SK-N-SH treated with all-trans-retinoic acid at 6 μM for 48 hours (cell line): ENCODE measurements around the gene TMEM50A.
"Not testable (repeated sequence)": the region's sequence is repeated elsewhere in the genome, so short reads cannot be mapped to it uniquely, and the experiment has no call there.

Experiments
- BACH2 ChIP-seq: fragments of 250-450 bp; sonication (Bioruptor Pico); IDR thresholded peaks from 2 replicates; pipeline ENCODE4 v1.9.0; 2021; ENCODE audit warnings: mild to moderate bottlenecking, borderline replicate concordance
- ESRRG ChIP-seq: fragments of 250-450 bp; sonication (Bioruptor Pico); IDR thresholded peaks from 2 replicates; pipeline ENCODE4 v1.6.1; 2021; ENCODE audit warnings: mild to moderate bottlenecking
- GLIS3 ChIP-seq: fragments of 250-450 bp; sonication (Bioruptor Pico); IDR thresholded peaks from 2 replicates; pipeline ENCODE4 v1.5.0; 2020; ENCODE audit warnings: mild to moderate bottlenecking, moderate library complexity
- ISL1 ChIP-seq: fragments of 250-450 bp; sonication (Bioruptor Pico); IDR thresholded peaks from 2 replicates; pipeline ENCODE4 v2.1.2; 2022; ENCODE audit warnings: mild to moderate bottlenecking, moderate library complexity
- PATZ1 ChIP-seq: fragments of 250-450 bp; sonication (Bioruptor Pico); IDR thresholded peaks from 2 replicates; pipeline ENCODE4 v1.8.0; 2020; ENCODE audit warnings: mild to moderate bottlenecking, moderate library complexity, borderline replicate concordance
- RARB ChIP-seq: fragments of 250-450 bp; sonication (Bioruptor Pico); IDR thresholded peaks from 2 replicates; pipeline ENCODE4 v1.8.0; 2021; ENCODE audit warnings: mild to moderate bottlenecking, moderate library complexity
- TOX ChIP-seq: fragments of 250-450 bp; sonication (Bioruptor Pico); IDR thresholded peaks from 2 replicates; pipeline ENCODE4 v1.8.0; 2021; ENCODE audit warnings: mild to moderate bottlenecking, moderate library complexity, borderline replicate concordance
- ZFP3 ChIP-seq: fragments of 250-450 bp; sonication (Bioruptor Pico); IDR thresholded peaks from 2 replicates; pipeline ENCODE4 v1.5.0; 2020; ENCODE audit warnings: mild to moderate bottlenecking, moderate library complexity
- ZFP30 ChIP-seq: fragments of 450-650 bp; formaldehyde crosslinking; IDR thresholded peaks from 2 replicates; pipeline ENCODE4 v1.5.0; 2022; ENCODE audit warnings: mild to moderate bottlenecking, moderate library complexity
- ZNF565 ChIP-seq: fragments of 450-650 bp; formaldehyde crosslinking; conservative IDR thresholded peaks from 2 replicates; pipeline ENCODE4 v1.5.0; 2020; ENCODE audit warnings: low read depth, mild to moderate bottlenecking, moderate library complexity
- ZNF8 ChIP-seq: fragments of 450-650 bp; formaldehyde crosslinking; IDR thresholded peaks from 2 replicates; pipeline ENCODE4 v1.5.0; 2020; ENCODE audit warnings: mild to moderate bottlenecking, moderate library complexity
- TF ChIP-seq, protein P1 (sequence below): fragments of 250-450 bp; sonication (Bioruptor Pico); IDR thresholded peaks from 2 replicates; pipeline ENCODE4 v1.5.1; 2021; ENCODE audit warnings: mild to moderate bottlenecking, moderate library complexity

DNA sequence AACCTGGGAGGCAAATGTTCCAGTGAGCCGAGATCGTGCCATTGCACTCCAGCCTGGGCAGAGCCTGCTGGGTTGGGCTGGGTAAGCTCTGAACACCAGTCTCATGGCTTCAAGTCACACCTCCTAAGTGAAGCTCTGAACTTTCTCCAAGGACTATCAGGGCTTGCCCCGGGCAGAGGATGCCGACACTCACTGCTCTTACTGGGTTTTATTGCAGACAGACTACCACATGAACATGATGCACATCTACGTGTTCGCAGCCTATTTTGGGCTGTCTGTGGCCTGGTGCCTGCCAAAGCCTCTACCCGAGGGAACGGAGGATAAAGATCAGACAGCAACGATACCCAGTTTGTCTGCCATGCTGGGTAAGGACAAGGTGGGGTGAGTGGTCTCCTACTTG, 37.4 kb upstream of the TMEM50A start:
- not testable (repeated sequence) for TF ChIP-seq ZNF8 (CRISPR knock-in tag); BACH2 (CRISPR knock-in tag); TOX; PATZ1 (CRISPR knock-in tag); GLIS3 (CRISPR knock-in tag); RARB (CRISPR knock-in tag); ZNF565 (CRISPR knock-in tag); ISL1 (CRISPR knock-in tag); ZFP3 (CRISPR knock-in tag); ZFP30 (CRISPR knock-in tag); ESRRG (CRISPR knock-in tag)
- TF ChIP-seq, protein P1, sequence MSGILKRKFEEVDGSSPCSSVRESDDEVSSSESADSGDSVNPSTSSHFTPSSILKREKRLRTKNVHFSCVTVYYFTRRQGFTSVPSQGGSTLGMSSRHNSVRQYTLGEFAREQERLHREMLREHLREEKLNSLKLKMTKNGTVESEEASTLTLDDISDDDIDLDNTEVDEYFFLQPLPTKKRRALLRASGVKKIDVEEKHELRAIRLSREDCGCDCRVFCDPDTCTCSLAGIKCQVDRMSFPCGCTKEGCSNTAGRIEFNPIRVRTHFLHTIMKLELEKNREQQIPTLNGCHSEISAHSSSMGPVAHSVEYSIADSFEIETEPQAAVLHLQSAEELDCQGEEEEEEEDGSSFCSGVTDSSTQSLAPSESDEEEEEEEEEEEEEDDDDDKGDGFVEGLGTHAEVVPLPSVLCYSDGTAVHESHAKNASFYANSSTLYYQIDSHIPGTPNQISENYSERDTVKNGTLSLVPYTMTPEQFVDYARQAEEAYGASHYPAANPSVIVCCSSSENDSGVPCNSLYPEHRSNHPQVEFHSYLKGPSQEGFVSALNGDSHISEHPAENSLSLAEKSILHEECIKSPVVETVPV (CRISPR knock-in tag), result not testable (repeated sequence)
